Measurements from ENCODE around the gene SH2D1B. TPM values are rescaled to one million over a fixed set of nuclear protein-coding genes. Genes with fewer than 3 reads are reported as not detected.

The SH2D1B gene
- total and polyA plus RNA-seq, 9 donors: 0.10 to 0.40 (median 0.12) TPM; not detected in 6

DNA sequence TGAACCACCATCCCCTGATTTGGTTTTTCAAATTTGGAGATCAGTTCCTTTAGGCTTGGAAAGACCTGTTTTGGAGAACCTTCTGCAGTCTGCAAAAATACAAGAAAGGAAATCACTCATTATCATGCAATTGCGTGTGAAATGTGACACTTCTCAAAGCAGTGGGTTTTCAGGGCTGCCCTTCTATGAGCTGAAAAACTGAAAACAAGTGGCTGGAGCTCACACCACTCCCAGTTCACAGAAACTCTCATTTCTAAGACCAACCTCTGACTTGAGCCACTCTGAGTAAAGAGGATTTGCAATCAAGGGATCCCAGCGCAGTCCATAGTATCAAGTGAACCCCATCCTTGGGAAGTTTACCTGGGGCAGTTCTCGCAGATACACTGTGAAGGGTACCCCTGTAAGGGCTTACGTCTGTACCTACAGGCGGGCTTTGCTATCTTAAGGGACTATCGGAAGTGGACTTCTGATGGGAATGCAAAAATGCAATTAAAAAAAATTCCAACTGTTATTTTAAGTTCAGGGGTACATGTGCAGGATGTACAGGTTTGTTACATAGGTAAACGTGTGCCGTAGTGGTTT, 12.8 kb downstream of the SH2D1B start:
- no peak overlapping the region for H3K27ac ChIP-seq
- H3K36me3 ChIP-seq: no peaks in the 10 kb centered on the region
- TF ChIP-seq CTCF (IDR thresholded peaks at IDR 0.05): no peak
- no peak for TF ChIP-seq EP300 (IDR thresholded peaks at IDR 0.05)
- no peak for TF ChIP-seq POLR2A (IDR thresholded peaks at IDR 0.05)
- no peaks in the 10 kb centered on the region for H3K9me3 ChIP-seq
- H3K4me1 ChIP-seq (ENCODE audit: insufficient read depth): no peaks in the 10 kb centered on the region
- intact Hi-C loops (cut with DNase I): loop anchor here in 2 of 4 donors (10.0 kb wide), 1 partner anchor 604 kb away; no protein-coding TSS in a partner anchor
- 70 to 82% (median 79%) methylated on average over 8 of the region's 8 CpGs for WGBS, 3 donors
- DNase-seq: no peak
- H3K4me3 ChIP-seq: no peak overlapping the region
- no peaks in the 10 kb centered on the region for H3K27me3 ChIP-seq

GRCh38 chr1:162397943-162398560, 13.9 kb downstream of the SH2D1B start:
- WGBS, 3 donors: 54 to 65% (median 60%) methylated on average over 3 of the region's 3 CpGs
- no peaks in the 10 kb centered on the region for H3K27me3 ChIP-seq
- intact Hi-C loops (cut with DNase I): loop anchor here in 2 of 4 donors (10.0 kb wide), 1 partner anchor 603 kb away; no protein-coding TSS in a partner anchor
- TF ChIP-seq CTCF (IDR thresholded peaks at IDR 0.05): no peak
- TF ChIP-seq EP300 (IDR thresholded peaks at IDR 0.05): no peak
- no peak for TF ChIP-seq POLR2A (IDR thresholded peaks at IDR 0.05)
- DNase-seq: no peak
- no peaks in the 10 kb centered on the region for H3K4me1 ChIP-seq (ENCODE audit: insufficient read depth)
- H3K9me3 ChIP-seq: no peaks in the 10 kb centered on the region
- no peaks in the 10 kb centered on the region for H3K36me3 ChIP-seq
- no peak overlapping the region for H3K27ac ChIP-seq
- no peak overlapping the region for H3K4me3 ChIP-seq

GRCh38 chr1:162397039-162397448, 14.9 kb downstream of the SH2D1B start:
- no peak overlapping the region for H3K4me3 ChIP-seq
- intact Hi-C loops (cut with DNase I): loop anchor here in 2 of 4 donors (10.0 kb wide), 1 partner anchor 602 kb away; no protein-coding TSS in a partner anchor
- H3K27ac ChIP-seq: no peak overlapping the region
- no peaks in the 10 kb centered on the region for H3K36me3 ChIP-seq
- H3K4me1 ChIP-seq (ENCODE audit: insufficient read depth): no peaks in the 10 kb centered on the region
- TF ChIP-seq POLR2A (IDR thresholded peaks at IDR 0.05): no peak
- TF ChIP-seq EP300 (IDR thresholded peaks at IDR 0.05): no peak
- no peak for TF ChIP-seq CTCF (IDR thresholded peaks at IDR 0.05)
- H3K27me3 ChIP-seq: no peaks in the 10 kb centered on the region
- DNase-seq: no peak
- H3K9me3 ChIP-seq: no peaks in the 10 kb centered on the region
- 68 to 82% (median 69%) methylated on average over 3 of the region's 3 CpGs for WGBS, 3 donors

DNA sequence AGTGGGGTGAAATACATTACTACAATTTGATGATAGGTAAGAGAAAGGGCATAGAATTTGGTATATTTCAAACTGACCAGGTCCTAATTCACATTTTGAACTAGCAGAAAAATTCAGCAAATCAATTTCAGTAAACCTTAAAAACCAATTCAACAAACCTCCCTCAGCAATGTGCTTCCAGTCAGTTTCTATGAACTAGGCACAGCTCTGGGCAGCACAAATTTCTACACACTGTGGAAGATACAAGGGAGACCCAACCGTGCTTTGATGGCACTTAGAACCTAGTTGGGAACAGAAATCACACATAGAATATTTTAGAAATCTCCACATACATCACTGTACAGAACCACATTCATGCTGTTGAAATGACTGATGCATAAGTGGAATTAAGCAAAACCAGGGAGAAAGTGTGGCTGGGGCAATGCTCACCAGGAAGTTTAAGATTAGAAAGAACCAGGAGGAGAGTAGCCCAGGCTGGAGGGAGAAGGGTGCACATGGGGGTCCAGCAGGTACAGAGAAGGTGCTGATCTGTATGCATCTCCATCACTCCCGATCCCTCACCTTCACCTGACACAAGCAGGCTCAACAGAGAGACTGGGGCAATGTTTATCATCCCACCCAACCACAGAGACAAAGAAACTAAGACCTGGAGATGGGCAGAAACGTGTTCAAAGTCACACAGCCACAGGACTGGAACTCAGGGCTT, 15.6 kb downstream of the SH2D1B start:
- TF ChIP-seq POLR2A (IDR thresholded peaks at IDR 0.05): no peak
- TF ChIP-seq CTCF (IDR thresholded peaks at IDR 0.05): no peak
- no peak for TF ChIP-seq EP300 (IDR thresholded peaks at IDR 0.05)
- H3K4me3 ChIP-seq: no peak overlapping the region
- no peaks in the 10 kb centered on the region for H3K9me3 ChIP-seq
- intact Hi-C loops (cut with DNase I): loop anchor here in 2 of 4 donors (10.0 kb wide), 1 partner anchor 602 kb away; no protein-coding TSS in a partner anchor
- no peak overlapping the region for H3K27ac ChIP-seq
- no peaks in the 10 kb centered on the region for H3K36me3 ChIP-seq
- H3K4me1 ChIP-seq (ENCODE audit: insufficient read depth): no peaks in the 10 kb centered on the region
- no peak for DNase-seq
- H3K27me3 ChIP-seq: no peaks in the 10 kb centered on the region
- WGBS, 3 donors: 80 to 88% (median 83%) methylated on average over 3 of the region's 3 CpGs
